NCI-H524 (cell line): ENCODE measurements around the gene ARID5B.

Experiments used
- DNase-seq, 2 experiments: peaks; one replicate each; lab custom pipeline; 2025; lab: John Stamatoyannopoulos, UW

ARID5B gene

GRCh38 chr10:62050893-62051433 is 149.5 kb downstream of the ARID5B start:
- DNase-seq: no peak

DNA sequence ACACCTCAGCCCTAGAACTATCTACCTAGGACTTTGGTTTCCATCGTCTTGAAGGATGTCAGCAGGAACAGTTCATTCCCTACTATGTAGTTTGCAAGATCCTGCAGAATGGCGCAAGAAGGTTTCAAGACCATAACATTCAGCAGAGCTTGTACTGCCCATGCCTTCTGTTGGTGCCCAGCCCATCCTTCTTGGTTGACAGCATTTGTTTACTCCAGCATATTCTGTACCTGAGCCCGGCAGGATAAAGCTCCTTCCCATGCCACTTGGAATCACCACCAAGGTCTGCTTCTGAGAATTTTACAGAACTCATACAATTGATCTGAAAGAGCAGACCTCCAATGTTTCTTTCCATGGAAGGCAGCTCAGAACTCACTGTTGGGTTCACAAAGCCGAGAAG is 150.8 kb downstream of the ARID5B start:
- no peak for DNase-seq

GRCh38 chr10:62053860-62054259 is 152.4 kb downstream of the ARID5B start:
- DNase-seq: no peak

GRCh38 chr10:62054408-62054807 is 152.9 kb downstream of the ARID5B start:
- DNase-seq: no peak

DNA sequence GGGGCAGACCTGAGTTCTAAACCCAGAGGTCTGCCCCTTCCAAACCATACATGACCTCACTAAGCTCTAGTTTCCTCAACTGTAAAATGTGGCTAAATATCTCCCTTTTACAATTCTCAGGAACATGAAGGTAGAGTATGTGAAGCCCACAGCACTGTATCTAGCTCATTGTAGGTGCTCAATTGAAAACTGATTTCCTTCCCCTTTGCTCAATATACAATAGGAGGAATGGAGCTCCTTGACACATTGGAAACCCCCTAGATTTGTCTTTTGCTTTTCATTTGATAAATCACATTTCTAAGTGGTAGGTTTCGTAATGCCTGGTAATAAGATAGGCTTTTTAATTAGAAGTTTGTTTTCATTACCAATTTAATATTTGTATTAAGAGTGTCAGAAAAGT is 153.3 kb downstream of the ARID5B start:
- no peak for DNase-seq

GRCh38 chr10:62056219-62056618 is 154.7 kb downstream of the ARID5B start:
- DNase-seq: no peak

DNA sequence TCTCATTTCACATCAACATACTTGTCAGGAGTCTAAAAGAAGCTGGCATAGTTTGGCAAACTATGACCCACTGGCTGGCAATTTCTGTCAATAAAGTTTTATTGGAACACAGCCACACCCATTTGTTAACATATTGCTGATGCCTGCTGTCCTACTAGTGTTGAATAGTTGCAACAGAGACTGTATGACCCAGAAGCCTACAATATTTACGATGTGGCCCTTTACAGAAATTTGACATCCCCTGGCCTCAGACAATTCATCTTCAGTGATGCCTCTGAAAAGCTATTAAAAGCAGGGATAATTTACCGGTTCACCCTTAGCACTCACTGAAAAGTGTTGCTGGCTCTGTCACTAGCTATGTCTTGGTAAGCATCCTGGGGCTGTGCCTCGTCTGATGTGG is 155.2 kb downstream of the ARID5B start:
- DNase-seq: no peak

DNA sequence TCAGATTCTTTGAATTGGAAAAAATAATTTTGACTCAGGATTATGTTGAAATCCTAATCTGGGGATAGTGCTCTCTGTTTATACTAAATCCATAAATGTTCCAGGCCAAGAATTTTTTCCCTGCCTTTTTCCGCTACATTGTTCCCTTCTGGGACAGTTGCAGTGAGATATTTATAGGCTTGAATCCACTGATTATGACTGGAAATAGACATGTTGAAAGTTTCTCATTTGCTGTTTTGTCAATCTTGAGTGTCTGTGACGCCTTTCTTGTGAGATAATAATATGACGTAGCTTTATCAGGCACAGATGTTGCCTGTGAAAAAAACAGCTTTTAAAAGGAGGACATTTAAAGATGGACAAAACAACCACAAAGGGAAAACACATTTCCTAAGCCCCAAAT is 155.9 kb downstream of the ARID5B start:
- no peak for DNase-seq

DNA sequence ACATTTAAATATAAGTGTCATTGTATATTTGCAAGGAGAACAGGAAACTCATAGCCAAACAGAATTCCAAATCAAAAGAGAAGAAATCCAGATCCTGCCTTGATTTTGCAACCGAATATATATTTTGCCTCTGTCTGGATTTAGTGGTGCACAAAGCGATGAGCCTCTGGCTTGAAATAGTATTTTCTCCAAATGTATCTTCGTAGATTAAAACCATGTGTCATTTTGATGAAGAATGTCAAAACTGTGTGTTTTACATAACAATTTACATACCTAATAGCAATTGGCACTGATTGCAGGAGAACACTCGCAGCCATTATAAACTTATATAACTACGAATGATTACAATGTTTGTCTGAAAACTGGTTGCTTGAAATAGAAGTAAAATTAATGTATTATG is 156.4 kb downstream of the ARID5B start:
- DNase-seq: no peak

DNA sequence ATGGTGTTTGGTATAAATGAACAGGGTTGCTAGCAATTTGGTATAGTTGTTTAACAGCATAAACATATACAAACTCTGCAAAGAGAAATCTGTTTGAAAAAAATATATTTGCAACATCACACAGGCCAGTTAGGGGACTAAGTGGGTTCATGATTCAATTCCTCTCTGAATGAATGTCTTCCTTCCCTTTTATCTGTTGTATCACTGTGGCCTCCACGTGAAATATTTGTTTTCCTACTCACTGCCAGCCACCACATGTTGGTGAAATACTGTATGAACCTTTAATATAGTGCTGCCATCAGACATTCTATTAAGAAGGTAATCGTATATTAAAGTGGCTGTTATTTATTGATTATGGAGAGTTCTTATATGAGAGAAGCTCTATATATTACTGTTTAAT is 157.0 kb downstream of the ARID5B start:
- DNase-seq: no peak

DNA sequence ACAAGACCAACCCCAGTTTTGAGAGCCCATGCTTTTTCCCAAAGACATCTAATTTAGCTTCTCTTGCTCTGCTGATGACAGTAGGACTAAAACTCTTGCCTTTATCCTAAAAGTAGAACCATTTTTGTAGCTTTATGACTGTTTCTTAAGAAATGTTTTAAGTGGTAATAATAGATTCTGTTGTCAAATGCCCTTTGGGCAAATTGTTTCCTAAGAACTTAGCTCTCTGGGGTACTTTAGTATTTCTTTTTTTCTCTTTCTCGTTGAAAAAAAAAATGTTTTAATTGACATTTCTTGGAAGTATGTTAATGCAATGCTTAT is 157.4 kb downstream of the ARID5B start:
- no peak for DNase-seq

GRCh38 chr10:62059217-62059920 is 157.9 kb downstream of the ARID5B start:
- DNase-seq: no peak

- no peak for DNase-seq
These were observed 160.5 kb downstream of the ARID5B start for GRCh38 chr10:62062028-62062427.

- DNase-seq: no peak
These were observed 161.4 kb downstream of the ARID5B start for GRCh38 chr10:62062752-62063512.

- DNase-seq: peak; percentile 1 to 13
These were observed 162.4 kb downstream of the ARID5B start for GRCh38 chr10:62063795-62064472.

DNA sequence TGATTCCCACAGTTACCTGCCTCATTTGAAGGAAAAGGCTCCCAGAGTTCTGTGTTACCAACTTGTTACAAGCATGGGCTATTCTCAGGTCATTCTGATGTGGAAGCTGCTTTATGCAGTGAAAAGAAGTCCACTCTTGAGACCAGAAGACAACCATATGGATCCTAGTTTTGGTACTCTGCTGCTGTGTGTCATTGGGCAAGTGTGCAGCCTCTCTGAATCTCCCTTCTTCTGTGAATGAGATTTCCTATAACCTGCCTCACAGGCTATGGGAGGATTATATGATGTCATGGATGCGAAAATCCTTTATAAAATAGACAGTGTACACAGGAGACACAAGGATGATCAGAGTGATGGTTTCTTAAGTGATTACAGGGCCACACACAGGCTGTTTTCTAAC is 166.1 kb downstream of the ARID5B start:
- no peak for DNase-seq

DNA sequence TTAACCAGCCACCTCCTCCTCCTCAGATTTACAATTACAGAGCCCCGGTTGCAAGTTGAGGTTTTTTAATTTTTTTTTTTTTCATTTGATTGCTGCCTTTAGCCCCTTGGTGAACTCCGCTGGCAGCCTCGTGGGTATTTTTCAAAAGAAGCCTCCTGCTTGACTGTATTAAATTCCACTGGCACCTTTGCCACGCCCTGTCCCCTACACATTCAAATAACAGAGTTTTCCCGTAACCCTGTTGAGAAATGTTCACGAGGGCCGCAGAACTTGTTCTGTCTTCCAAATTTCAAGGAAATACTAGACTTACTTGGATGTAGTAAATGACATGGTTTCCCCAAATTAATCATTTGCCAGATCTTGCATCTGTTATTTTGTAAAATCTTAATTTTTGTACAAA is 167.0 kb downstream of the ARID5B start:
- DNase-seq: no peak

GRCh38 chr10:62069452-62070178 is 168.1 kb downstream of the ARID5B start:
- no peak for DNase-seq

DNA sequence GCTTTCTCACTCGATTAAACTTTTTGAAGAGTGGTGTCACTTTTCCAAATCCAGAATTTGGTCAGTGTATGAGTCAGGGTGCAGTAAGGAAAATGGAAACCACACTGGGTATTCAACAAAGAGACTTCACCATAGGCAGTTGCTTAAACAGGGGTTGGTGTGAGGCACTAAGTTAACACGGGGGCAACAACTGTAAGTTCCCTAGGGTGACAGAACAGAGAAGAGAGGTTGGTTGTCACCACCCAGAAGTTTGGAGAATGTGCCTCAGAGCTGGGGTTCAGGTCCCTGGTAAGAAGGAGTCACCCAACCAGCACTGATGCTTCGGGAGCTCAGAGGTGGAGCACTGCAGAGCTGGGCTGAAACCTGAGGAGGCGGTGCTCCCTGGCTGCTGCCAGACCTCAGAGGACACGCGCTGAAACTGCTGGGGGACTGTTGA is 170.4 kb downstream of the ARID5B start:
- DNase-seq: no peak

GRCh38 chr10:62072901-62073300 is 171.4 kb downstream of the ARID5B start:
- DNase-seq: no peak

- DNase-seq: no peak
These were observed 171.9 kb downstream of the ARID5B start for GRCh38 chr10:62073429-62073828.

GRCh38 chr10:62075414-62075813 is 173.9 kb downstream of the ARID5B start:
- DNase-seq: no peak
